Measurements from ENCODE around the gene LGALS7B. TPM values are rescaled to one million over a fixed set of nuclear protein-coding genes. Genes with fewer than 3 reads are reported as not detected.

LGALS7B gene
- 0.34 TPM in 1 of 5 replicates, not detected in the others for total RNA-seq (2022; extraction: Qiagen RNA extraction; ENCODE audit: low read depth)

DNA sequence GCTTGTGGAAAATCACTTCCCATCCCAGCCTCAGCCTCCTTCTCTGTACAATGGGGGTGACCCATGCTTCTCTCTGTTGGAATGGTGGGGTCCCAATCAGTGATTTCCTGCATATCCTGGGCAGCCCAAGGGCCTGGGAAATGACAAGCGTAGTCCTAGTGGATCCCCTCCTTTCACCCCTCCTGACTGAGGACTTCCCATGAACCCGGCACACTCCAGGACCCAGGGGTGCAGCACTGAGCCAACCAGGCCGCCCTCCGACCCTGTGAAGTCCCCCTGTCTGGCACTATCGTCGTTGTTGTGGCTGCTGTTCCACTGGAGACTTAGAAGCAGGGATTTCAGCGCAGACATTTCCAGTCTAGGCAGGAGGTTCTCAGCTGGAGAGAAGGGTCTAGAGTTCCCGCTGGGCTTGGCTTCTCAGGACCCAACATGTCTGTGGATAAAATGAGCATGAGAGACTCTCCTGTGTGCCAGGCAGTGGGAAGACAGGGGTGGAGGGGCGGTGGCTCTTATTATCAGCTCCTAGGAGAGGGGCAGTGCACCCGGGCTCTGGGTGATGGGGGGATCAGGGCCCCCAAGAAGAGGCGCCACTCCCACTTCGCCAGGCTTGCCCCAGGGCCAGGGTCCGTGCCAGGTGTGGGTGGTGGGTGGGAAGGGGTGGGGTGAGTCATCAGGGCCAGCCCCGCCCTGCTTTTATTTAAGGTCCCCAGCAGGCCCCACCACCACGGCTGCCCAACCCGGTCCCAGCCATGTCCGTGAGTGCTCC lies at the start of gene LGALS7B:
LGALS7B (plus strand) TSS at position 723 of the 766 bp plus-strand sequence; CDS start at position 750, 27 bp downstream.

DNA sequence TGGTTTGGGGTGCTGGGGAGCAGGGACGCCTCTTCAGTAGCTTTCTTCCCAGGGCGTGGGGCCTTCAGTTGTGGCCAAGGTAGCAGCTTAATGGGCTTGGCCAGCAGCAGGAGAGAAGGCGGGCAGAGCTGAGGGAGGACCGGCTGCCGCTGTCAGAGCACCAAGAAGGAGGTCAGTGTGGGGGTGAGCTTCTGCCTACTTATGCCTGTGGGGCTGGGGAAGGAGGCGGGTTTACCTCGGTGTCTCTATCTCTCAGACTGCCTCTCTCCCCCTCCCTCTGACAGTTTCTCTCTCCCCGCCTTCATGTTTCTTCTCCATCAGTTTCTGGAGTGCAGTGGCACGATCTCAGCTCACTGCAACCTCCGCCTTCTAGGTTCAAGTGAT lies 44.7 kb upstream of the LGALS7B start, which contains the start of gene CAPN12:
CAPN12 (minus strand) TSS at position 177 of the 384 bp plus-strand sequence. CDS start 309 bp downstream, outside the sequence.

DNA sequence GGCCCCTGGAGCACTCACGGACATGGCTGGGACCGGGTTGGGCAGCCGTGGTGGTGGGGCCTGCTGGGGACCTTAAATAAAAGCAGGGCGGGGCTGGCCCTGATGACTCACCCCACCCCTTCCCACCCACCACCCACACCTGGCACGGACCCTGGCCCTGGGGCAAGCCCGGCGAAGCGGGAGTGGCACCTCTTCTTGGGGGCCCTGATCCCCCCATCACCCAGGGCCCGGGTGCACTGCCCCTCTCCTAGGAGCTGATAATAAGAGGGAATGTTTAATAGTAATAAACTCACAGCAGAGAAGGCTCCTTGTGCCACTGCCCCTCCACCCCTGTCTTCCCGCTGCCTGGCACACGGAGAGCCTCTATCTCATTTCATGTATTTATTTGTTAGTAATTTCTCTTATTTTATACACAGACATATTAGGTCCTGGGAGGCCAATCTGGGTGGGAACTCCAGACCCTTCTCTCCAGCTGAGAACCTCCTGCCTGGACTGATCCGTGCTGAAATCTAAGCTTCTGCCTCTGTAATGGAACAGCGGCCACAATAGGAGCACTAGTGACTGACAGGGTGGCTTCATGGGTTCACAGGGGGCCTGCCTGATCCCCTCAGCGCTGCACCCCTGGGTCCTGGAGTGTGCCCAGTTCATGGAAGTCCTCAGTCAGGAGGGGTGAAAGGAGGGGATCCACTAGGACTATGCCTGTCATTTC lies 15.4 kb upstream of the LGALS7B start, which contains the start of gene LGALS7:
LGALS7 (minus strand) TSS at position 49 of the 709 bp plus-strand sequence; CDS start at position 24, 25 bp downstream.

DNA sequence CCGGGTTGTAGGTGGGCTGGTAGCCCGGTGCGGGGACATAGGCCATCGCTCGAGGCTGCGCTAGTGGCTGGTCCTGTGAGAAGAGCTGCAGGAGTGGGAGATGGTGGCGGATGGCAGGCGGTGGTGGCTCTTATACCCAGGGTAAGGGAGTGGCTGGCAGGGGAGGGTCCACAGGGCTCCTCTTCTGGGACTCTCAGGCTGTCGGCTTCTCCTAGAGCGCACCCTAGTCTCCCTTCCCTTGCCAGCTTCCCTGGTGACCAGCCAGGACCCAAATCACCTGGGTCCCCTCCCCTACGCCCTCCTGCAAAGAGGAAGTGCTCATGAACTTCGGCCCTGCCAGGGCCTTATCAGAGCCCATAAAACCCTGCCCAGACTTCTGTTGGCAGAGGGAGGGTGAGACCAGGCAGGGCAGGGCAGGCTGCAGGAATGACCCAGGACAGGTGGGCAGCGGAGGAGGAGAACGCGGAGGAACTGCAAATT lies 23.9 kb downstream of the LGALS7B start, which contains the start of gene LGALS4:
LGALS4 (minus strand) TSS at position 105 of the 480 bp plus-strand sequence; CDS start at position 46, 59 bp downstream.

Other genes with a start within 250 kb of the LGALS7B start
- 0.27 to 1.4 TPM (median 0.70 TPM) in 5 replicates for gene MAP4K1, start 171.2 kb upstream of the LGALS7B start, total RNA-seq (2022; extraction: Qiagen RNA extraction; ENCODE audit: low read depth)
- gene EIF3K, start 170.0 kb upstream of the LGALS7B start, total RNA-seq (2022; extraction: Qiagen RNA extraction; ENCODE audit: low read depth), result 692 to 886 TPM (median 749 TPM) in 5 replicates
- gene ACTN4, start 141.6 kb upstream of the LGALS7B start, total RNA-seq (2022; extraction: Qiagen RNA extraction; ENCODE audit: low read depth), result 858 to 1,250 TPM (median 1,162 TPM) in 5 replicates
- gene CAPN12, start 44.7 kb upstream of the LGALS7B start, total RNA-seq (2022; extraction: Qiagen RNA extraction; ENCODE audit: low read depth), result 3.6 to 6.5 TPM (median 5.9 TPM) in 5 replicates
- gene LGALS7, start 15.7 kb upstream of the LGALS7B start, total RNA-seq (2022; extraction: Qiagen RNA extraction; ENCODE audit: low read depth), result 0.82 to 1.0 TPM in 2 of 5 replicates, not detected in the others
- 0.30 to 1.8 TPM (median 0.78 TPM) in 5 replicates for gene LGALS4, start 23.7 kb downstream of the LGALS7B start, total RNA-seq (2022; extraction: Qiagen RNA extraction; ENCODE audit: low read depth)
- gene ECH1, start 42.6 kb downstream of the LGALS7B start, total RNA-seq (2022; extraction: Qiagen RNA extraction; ENCODE audit: low read depth), result 322 to 420 TPM (median 344 TPM) in 5 replicates
- gene HNRNPL, start 60.8 kb downstream of the LGALS7B start, total RNA-seq (2022; extraction: Qiagen RNA extraction; ENCODE audit: low read depth), result 346 to 375 TPM (median 352 TPM) in 5 replicates
- 1.8 to 4.3 TPM (median 2.4 TPM) in 5 replicates for gene RINL, start 89.1 kb downstream of the LGALS7B start, total RNA-seq (2022; extraction: Qiagen RNA extraction; ENCODE audit: low read depth)
- gene SIRT2, start 110.4 kb downstream of the LGALS7B start, total RNA-seq (2022; extraction: Qiagen RNA extraction; ENCODE audit: low read depth), result 30.9 to 39.0 TPM (median 35.8 TPM) in 5 replicates
- 64.6 to 117 TPM (median 111 TPM) in 5 replicates for gene NFKBIB, start 110.8 kb downstream of the LGALS7B start, total RNA-seq (2022; extraction: Qiagen RNA extraction; ENCODE audit: low read depth)
- gene CCER2, start 123.0 kb downstream of the LGALS7B start, total RNA-seq (2022; extraction: Qiagen RNA extraction; ENCODE audit: low read depth), result 0.60 to 1.0 TPM (median 0.77 TPM) in 5 replicates
- 47.0 to 60.3 TPM (median 55.3 TPM) in 5 replicates for gene SARS2, start 141.6 kb downstream of the LGALS7B start, total RNA-seq (2022; extraction: Qiagen RNA extraction; ENCODE audit: low read depth)
- gene MRPS12, start 141.7 kb downstream of the LGALS7B start, total RNA-seq (2022; extraction: Qiagen RNA extraction; ENCODE audit: low read depth), result 197 to 307 TPM (median 299 TPM) in 5 replicates
- 63.6 to 91.5 TPM (median 81.3 TPM) in 5 replicates for gene FBXO17, start 186.5 kb downstream of the LGALS7B start, total RNA-seq (2022; extraction: Qiagen RNA extraction; ENCODE audit: low read depth)
- gene FBXO27, start 243.3 kb downstream of the LGALS7B start, total RNA-seq (2022; extraction: Qiagen RNA extraction; ENCODE audit: low read depth), result 3.5 to 7.1 TPM (median 4.6 TPM) in 5 replicates